Left forelimb (tissue), 1 donor: ENCODE data around the gene SLC29A1.

ENCODE experiments used
- DNase-seq: peaks from one replicate; pipeline ENCODE4 v3.0.0-alpha.2; 2018; ENCODE audit warnings: low spot score

SLC29A1 gene

GRCh38 chr6:44237021-44237812 is 13.8 kb downstream of the SLC29A1 start:
- no peak for DNase-seq

GRCh38 chr6:44237813-44238433 is 14.5 kb downstream of the SLC29A1 start:
- peak; percentile 89 for DNase-seq

- DNase-seq: no peak
These were observed 15.4 kb downstream of the SLC29A1 start for GRCh38 chr6:44238687-44239350.

- no peak for DNase-seq
These were observed 19.9 kb downstream of the SLC29A1 start for GRCh38 chr6:44243345-44243744.

- DNase-seq: no peak
These were observed 22.1 kb downstream of the SLC29A1 start for GRCh38 chr6:44245391-44245911.

GRCh38 chr6:44245912-44246662 is 22.7 kb downstream of the SLC29A1 start:
- DNase-seq: peak; percentile 93

GRCh38 chr6:44246663-44247337 is 23.4 kb downstream of the SLC29A1 start, which contains the start of gene HSP90AB1:
TSS of gene HSP90AB1 (plus strand) at chr6:44247101. CDS start at chr6:44248630, 1,529 bp downstream.
- peak; percentile 93 for DNase-seq

GRCh38 chr6:44247338-44248302 is 24.2 kb downstream of the SLC29A1 start:
- peak; percentile 80 for DNase-seq

- DNase-seq: no peak
These were observed 25.2 kb downstream of the SLC29A1 start for GRCh38 chr6:44248579-44248978.

GRCh38 chr6:44249082-44249748 is 25.8 kb downstream of the SLC29A1 start:
- no peak for DNase-seq

GRCh38 chr6:44250067-44250717 is 26.8 kb downstream of the SLC29A1 start:
- DNase-seq: no peak

- DNase-seq: no peak
These were observed 27.3 kb downstream of the SLC29A1 start for GRCh38 chr6:44250718-44251123.

- DNase-seq: no peak
These were observed 28.5 kb downstream of the SLC29A1 start for GRCh38 chr6:44251576-44252524.

- DNase-seq: no peak
These were observed 30.1 kb downstream of the SLC29A1 start for GRCh38 chr6:44253307-44254101.

GRCh38 chr6:44254191-44255104 is 31.1 kb downstream of the SLC29A1 start:
- DNase-seq: no peak
